KMS-11 (cell line): Measurements from ENCODE around the gene LPIN3.

Source experiments
- H2AFZ ChIP-seq: fragments of 200-600 bp; sonication (generic); 2 replicates; pipeline ENCODE4 v1.6.1; 2016; ENCODE audit warnings: antibody characterized with exemption, mixed run types, low read depth
- H3K27ac ChIP-seq: fragments of 200-600 bp; sonication (generic); 2 replicates; pipeline ENCODE4 v1.6.1; 2016; ENCODE audit warnings: mild to moderate bottlenecking, mixed run types
- H3K27me3 ChIP-seq: fragments of 200-600 bp; sonication (generic); 2 replicates; pipeline ENCODE4 v1.6.1; 2017; ENCODE audit warnings: mild to moderate bottlenecking, low read depth, mixed run types, moderate library complexity; ENCODE audit not compliant: insufficient read depth
- H3K36me3 ChIP-seq: fragments of 200-600 bp; sonication (generic); 2 replicates; pipeline ENCODE4 v1.6.1; 2017; ENCODE audit warnings: mild to moderate bottlenecking, mixed run types; ENCODE audit not compliant: insufficient read depth
- H3K4me1 ChIP-seq: fragments of 200-600 bp; sonication (generic); 2 replicates; pipeline ENCODE4 v1.6.1; 2016; ENCODE audit warnings: mild to moderate bottlenecking, low read depth, mixed run types; ENCODE audit not compliant: poor library complexity, severe bottlenecking
- H3K4me2 ChIP-seq: fragments of 200-600 bp; sonication (generic); 2 replicates; pipeline ENCODE4 v1.7.0; 2016; ENCODE audit warnings: mild to moderate bottlenecking, mixed run types
- H3K4me3 ChIP-seq: fragments of 200-600 bp; sonication (generic); IDR thresholded peaks from 2 replicates; pipeline ENCODE4 v1.6.1; 2017; ENCODE audit warnings: low read depth, low read length, mixed read lengths; ENCODE audit not compliant: insufficient read depth
- H3K79me2 ChIP-seq: fragments of 200-600 bp; sonication (generic); 2 replicates; pipeline ENCODE4 v1.6.1; 2016; ENCODE audit warnings: low read depth, mixed run types; ENCODE audit not compliant: insufficient read depth
- H3K9ac ChIP-seq: fragments of 200-600 bp; sonication (generic); 2 replicates; pipeline ENCODE4 v1.6.1; 2016; ENCODE audit warnings: mild to moderate bottlenecking, mixed run types
- H4K20me1 ChIP-seq: fragments of 200-600 bp; sonication (generic); 2 replicates; pipeline ENCODE4 v1.6.1; 2016; ENCODE audit warnings: mild to moderate bottlenecking, mixed run types; ENCODE audit not compliant: insufficient read depth
- TF ChIP-seq, protein P1 (sequence below): fragments of 200-600 bp; sonication (generic); conservative IDR thresholded peaks from 2 replicates; pipeline ENCODE4 v1.6.1; 2017; ENCODE audit warnings: low read depth, mild to moderate bottlenecking, antibody characterized with exemption, low read length, moderate library complexity, mixed read lengths

The LPIN3 gene

DNA sequence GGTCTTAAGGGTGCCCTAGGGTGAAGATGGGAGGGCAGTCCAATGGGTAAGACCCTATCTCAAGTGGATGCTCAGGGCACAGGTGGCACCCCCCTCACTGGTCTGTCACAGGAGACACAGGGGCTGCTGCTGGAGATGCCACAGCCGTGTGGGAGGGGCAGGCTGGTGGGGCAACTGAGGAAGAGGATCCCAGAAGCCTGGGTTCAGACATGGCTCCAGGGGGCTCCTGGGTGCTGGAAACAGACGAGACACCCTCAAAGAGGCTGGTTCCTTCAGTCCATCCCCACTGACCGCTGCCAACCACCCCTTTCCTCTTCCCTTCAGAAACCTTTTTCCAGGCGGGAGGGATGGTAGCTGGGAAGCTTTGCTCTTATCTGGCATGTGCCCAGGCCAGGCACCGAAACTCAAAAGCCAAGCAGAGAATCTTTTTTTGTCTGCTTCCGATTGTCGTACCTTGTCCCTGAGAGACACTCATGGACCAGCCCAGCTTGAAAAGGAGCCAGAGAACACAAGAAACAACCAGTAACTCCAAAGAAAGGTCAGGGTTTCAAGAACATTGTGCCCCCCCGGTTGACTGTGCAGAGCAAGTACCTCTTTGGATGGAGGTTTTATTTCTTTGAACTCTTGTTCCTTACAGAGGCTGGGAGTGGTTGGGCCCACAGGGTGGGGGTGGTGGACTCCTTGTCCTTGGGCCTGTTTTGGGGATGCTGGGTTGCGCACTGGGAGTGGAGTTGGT is 54.5 kb downstream of the LPIN3 start:
- Histone ChIP-seq H3K27ac (no peak overlapping the region), H3K27me3 (no peaks in the 10 kb centered on the region), H3K4me3 (no peak overlapping the region), H3K4me1 (no peaks in the 10 kb centered on the region), H3K9ac (no peak overlapping the region), H3K79me2 (no peaks in the 10 kb centered on the region), H3K36me3 (no peaks in the 10 kb centered on the region), H4K20me1 (no peaks in the 10 kb centered on the region), H3K4me2 (no peak overlapping the region), H2AFZ (no peak overlapping the region)
- TF ChIP-seq, protein P1, sequence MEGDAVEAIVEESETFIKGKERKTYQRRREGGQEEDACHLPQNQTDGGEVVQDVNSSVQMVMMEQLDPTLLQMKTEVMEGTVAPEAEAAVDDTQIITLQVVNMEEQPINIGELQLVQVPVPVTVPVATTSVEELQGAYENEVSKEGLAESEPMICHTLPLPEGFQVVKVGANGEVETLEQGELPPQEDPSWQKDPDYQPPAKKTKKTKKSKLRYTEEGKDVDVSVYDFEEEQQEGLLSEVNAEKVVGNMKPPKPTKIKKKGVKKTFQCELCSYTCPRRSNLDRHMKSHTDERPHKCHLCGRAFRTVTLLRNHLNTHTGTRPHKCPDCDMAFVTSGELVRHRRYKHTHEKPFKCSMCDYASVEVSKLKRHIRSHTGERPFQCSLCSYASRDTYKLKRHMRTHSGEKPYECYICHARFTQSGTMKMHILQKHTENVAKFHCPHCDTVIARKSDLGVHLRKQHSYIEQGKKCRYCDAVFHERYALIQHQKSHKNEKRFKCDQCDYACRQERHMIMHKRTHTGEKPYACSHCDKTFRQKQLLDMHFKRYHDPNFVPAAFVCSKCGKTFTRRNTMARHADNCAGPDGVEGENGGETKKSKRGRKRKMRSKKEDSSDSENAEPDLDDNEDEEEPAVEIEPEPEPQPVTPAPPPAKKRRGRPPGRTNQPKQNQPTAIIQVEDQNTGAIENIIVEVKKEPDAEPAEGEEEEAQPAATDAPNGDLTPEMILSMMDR, result no peak

DNA sequence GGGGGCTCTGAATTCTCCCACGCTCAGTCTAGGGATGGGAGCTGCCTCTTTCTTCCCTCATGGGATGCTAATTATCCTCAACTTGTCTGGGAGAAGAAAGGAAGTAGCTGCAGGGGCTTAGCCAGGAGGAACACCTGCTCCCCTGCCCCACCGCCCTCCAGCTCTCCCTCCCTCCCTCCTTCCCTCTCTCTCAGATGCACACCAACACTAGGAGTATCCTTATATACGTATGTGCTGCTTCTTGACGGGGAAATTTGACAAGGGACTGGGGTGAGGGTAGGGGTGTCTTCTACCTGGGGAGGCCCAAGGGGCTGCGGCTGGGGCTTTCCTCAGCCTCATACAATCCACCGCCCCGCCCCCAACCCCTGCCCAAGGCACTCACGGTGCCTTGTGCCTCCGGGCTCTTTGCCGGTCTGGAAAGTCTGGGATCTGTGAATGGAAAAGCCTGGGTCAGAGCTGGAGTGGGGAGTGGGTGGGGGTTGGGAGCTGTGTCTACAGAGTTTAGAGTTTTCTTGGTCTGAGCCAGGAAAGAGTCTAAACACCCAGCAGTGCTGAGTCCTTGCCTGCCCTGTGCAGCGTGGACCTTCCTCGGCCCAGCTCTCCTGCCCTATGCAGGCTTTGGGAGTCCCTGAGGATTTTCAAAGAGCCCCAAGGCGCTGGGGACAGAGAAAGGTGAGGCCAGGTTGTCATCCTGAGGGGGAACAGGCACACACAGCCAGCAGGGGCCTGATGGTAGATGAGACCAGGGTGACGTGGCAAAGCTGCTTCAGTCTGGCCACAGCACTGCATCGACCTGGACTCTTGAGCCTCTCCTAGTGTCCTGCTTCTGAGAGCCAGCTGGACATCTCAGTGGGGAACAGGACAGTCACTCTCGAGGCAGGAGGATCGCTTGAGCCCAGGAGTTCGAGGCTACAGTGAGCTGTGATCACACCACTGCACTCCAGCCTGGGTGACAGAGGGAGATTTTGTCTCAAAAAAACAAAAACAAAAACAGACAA is 55.3 kb downstream of the LPIN3 start:
- Histone ChIP-seq H4K20me1 (no peaks in the 10 kb centered on the region), H2AFZ (no peak overlapping the region), H3K27ac (no peak overlapping the region), H3K4me1 (no peaks in the 10 kb centered on the region), H3K27me3 (no peaks in the 10 kb centered on the region), H3K4me3 (no peak overlapping the region), H3K79me2 (no peaks in the 10 kb centered on the region), H3K4me2 (no peak overlapping the region), H3K9ac (no peak overlapping the region), H3K36me3 (no peaks in the 10 kb centered on the region)
- TF ChIP-seq, protein P1, result no peak

DNA sequence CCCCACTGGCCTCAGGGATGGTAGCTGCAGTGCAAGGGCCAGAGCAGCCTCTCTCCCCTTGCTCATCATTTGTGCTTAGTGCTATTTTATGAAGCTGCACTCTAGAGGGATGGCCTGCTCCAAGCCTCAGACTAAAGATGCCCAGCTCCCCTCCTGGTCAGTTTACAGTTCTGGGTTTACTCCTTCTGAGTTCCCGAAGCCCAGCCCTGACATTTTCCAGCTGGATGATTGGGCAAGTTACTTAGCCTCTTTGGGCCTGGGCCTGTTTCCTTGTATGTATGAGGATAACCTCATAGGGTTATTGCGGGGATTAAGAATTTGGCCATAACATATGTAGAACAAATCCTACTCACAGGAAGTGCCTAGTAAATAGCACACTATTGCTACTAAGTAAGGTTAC is 57.8 kb downstream of the LPIN3 start:
- H3K4me2 ChIP-seq, result no peak overlapping the region
- no peak overlapping the region for H3K4me3 ChIP-seq
- no peaks in the 10 kb centered on the region for H3K27me3 ChIP-seq
- H3K9ac ChIP-seq, result no peak overlapping the region
- H3K27ac ChIP-seq, result no peak overlapping the region
- H3K36me3 ChIP-seq, result no peaks in the 10 kb centered on the region
- H3K4me1 ChIP-seq, result peaks cover 11% of the 10 kb centered on the region
- no peaks in the 10 kb centered on the region for H3K79me2 ChIP-seq
- H2AFZ ChIP-seq, result no peak overlapping the region
- TF ChIP-seq, protein P1, result no peak
- no peaks in the 10 kb centered on the region for H4K20me1 ChIP-seq

DNA sequence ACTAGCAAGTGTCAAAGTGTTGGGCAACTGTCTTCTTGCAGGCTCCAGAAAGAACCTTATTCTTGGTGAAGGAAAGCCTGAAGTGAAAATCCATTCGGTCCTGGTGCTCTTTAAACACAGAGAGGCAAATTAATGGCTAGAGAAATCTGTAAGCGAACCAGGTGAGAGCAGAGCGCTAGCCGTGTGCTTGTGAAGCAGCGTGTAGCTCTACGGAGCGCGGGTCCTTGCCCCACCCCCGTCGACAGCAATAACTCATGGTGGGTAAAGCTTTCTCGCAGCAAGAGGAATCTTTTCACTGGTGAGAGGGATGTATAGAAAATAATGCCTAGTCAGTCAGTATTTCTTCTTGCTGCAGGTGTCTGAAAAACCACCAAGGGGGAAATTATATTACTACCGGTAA is 63.0 kb downstream of the LPIN3 start:
- H3K27me3 ChIP-seq, result no peaks in the 10 kb centered on the region
- H2AFZ ChIP-seq, result no peak overlapping the region
- H3K4me3 ChIP-seq, result no peak overlapping the region
- no peak overlapping the region for H3K27ac ChIP-seq
- H4K20me1 ChIP-seq, result no peaks in the 10 kb centered on the region
- 0 out of 2 replicates have a peak overlapping the region, but pooled peaks have one; percentile 19 for H3K4me2 ChIP-seq
- no peaks in the 10 kb centered on the region; the same call in 1 of the 2 replicates for H3K79me2 ChIP-seq
- H3K4me1 ChIP-seq, result peaks cover 55% of the 10 kb centered on the region
- no peaks in the 10 kb centered on the region; the same call in 1 of the 2 replicates for H3K36me3 ChIP-seq
- no peak overlapping the region for H3K9ac ChIP-seq
- TF ChIP-seq, protein P1, result no peak
